Myocyte (in vitro differentiated cells): ENCODE measurements around the gene SYT9. TPM values are rescaled to one million over a fixed set of nuclear protein-coding genes. Genes with fewer than 3 reads are reported as not detected.
"Not testable (repeated sequence)": the region's sequence is repeated elsewhere in the genome, so short reads cannot be mapped to it uniquely, and the experiment has no call there.

ENCODE experiments used
- DNase-seq: peaks from one replicate; pipeline ENCODE4 v3.0.0-alpha.2; 2012; ENCODE audit warnings: low read depth
- total RNA-seq: library from RNA; depleted of rRNA; stranded (reverse); fragments of >200 nt; gene quantifications from 2 replicates; pipeline ENCODE4 v1.2.3, GENCODE V29; 2014

Gene SYT9
- total RNA-seq, 1 donor from 2014 or later: not detected

DNA sequence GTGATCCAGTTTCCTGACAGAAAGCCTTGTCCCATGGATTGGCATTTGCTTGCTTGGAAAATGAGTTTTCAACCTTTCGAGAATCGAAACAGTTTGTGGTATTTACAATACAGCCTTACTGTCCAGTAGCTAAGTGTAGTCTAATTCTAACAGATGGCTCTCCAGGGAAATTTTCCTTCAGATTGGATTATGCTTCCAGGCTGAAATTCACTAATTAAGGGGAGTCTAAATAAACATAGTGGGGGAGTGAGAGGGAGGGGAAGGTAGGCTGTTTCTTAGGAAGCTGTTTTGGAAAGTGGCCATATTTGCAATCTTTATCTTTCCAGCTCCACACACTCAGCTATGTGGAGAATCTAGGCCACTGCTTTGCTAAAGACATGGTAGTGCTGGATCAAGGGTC lies 81.3 kb downstream of the SYT9 start:
- no peak for DNase-seq

DNA sequence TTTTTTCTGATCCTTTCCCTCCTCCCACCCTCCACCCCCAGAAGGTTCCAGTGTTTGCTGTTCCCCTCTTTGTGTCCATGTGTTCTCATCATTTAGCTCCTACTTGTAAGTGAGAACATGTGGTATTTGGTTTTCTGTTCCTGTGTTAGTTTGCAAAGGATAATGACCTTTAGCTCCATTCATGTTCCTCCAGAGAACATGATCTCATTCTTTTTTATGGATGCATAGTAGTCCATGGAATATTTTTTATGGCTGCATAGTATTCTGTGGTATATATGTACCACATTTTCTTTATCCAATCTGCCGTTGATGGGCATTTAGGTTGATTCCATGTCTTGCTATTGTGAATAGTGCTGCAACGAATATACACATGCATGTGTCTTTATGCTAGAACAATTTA lies 83.7 kb downstream of the SYT9 start:
- not testable (repeated sequence) for DNase-seq

GRCh38 chr11:7341551-7341950 lies 89.8 kb downstream of the SYT9 start:
- no peak for DNase-seq

GRCh38 chr11:7347611-7348431 lies 96.1 kb downstream of the SYT9 start:
- no peak for DNase-seq

- no peak for DNase-seq
Measured at GRCh38 chr11:7348432-7349304, 97.0 kb downstream of the SYT9 start.

DNA sequence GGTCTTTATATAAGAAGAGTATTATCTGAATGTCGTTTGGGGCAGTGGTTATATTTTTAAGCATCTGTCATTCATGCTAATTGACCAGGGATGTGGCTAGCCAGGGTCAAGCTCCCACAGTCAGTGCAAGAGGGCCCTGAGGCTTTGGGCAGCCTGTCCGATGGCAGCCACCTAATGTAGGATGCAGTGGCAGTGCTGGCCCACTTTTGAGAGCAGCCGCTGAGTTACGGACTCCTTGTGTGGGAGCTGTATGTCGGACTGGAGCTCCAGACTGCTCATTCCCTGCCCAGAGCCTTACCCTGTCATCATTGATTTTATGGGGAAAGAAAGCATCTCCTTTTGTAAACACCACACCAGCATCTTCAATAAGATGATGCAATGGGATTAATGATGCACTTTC lies 99.5 kb downstream of the SYT9 start:
- DNase-seq: no peak

- no peak for DNase-seq
Measured at GRCh38 chr11:7353100-7353499, 101.4 kb downstream of the SYT9 start.

DNA sequence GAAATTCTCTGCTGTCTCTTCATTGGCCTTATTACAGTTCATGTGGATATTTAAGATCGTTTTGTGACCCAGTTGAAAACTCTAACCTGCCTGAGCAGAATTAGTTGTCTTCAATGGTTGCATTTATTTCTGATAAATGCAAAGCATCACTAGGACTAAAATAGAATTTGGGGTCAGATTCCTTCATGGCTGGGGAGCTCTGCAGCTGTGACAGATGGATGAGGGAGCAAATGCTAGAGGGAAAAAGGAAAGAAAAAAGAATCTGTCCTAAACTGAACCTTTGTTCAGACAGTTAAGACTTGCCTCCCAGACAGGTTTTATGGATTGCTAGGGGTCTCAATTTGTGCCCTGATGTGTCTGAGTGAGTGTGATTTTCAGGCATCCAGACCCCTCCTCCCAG lies 113.0 kb downstream of the SYT9 start:
- peak; percentile 26 for DNase-seq

DNA sequence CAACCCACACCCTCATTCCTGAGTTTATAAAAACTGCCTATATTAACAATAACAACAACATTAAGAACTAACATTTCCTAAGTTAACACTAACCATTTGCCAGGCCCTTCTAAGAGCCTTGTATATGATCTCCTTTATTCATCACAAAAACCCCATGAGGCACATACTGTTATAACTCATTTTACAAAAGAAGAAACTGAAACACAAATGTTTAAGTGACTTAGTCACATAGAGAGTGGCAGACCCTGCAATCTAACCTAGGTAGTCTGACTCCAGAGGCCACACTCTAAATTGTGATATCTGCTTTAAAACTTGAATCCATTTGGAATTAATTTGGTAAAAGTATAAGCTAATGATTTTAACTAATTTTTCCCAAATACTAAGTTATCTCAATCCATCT lies 116.1 kb downstream of the SYT9 start:
- DNase-seq: no peak

GRCh38 chr11:7376386-7376785 lies 124.7 kb downstream of the SYT9 start:
- no peak for DNase-seq

GRCh38 chr11:7381937-7382336 lies 130.2 kb downstream of the SYT9 start:
- DNase-seq: no peak

- no peak for DNase-seq
Measured at GRCh38 chr11:7383406-7383805, 131.7 kb downstream of the SYT9 start.

DNA sequence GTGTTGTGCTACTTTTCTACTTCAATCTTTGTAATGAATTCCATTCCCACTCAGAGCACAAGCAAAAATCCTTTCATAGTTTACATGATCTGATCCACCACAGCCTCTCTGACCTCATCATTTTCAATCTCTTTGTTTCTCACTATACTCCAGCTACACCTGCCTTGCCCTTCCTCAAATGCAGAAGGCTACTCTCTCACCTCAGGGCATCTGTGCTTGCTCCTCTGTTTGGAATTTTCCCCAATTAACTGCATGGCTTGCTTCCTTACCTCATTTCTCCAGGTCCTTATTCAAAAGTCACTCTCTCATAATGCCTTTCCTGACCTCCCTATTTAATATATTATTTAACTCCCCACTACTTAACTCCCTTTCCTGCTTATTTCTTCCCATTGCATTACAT lies 133.0 kb downstream of the SYT9 start:
- DNase-seq: no peak

DNA sequence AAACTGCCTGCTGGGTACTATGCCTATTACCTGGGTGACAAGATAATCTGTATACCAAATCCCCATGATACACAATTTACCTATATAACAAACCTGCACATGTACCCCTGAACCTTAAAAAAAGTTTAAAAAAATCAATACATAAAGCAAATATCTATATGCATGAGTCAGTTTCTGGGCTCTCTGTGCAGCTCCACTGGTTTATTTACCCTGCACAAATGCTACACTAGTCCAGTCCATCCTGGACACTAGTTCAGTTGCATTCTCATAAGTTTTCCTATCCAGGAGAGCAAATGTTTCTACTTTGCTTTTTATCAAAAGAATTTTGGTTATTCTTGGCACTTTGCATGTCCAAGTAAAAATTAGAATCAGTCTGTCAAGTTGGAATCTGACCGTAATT lies 133.8 kb downstream of the SYT9 start:
- no peak for DNase-seq

DNA sequence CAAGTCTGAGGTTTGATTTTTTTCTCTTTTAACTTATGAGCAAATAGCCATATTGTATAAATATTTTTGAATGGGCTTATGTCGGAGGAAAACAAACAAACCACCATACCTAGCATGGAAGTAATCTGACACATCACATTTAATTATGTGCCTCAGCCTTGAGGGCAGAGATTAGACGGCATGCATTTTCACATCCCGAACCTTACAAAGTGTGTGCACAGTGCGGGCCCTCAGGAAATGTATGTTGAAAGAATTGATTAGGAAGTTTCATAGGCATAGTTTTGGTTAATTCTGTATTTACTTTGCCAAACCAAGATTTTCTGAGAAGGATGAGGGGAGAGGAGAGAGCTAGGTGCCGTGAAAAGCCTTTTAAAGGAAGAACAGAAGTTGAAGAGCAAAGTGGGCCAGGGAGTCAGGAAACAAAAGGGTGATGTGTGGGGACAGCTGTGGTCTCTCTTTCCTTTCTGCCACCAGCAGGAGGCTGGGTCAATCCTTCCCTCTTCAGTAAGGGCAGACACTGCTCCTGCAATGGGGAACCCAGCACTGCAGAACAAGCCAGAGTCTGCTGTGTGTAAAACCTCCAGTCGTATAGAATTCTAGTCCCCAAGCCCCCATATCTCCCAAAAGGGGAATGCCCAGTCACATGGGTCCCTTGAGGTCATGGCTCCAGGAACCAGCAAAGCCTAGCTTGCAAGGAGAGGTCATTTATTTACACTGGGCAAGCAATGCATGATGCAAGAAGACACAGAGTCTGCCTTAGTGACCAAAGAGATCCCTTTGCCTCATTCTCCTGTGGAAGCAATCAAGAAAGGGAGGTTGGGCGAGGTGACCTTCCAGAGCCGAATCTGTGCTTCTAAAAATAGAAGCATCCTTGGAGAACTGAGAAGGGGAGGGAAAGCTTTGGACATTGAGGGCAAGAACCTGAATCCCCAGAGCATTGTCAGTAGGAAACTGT lies 162.5 kb downstream of the SYT9 start:
- DNase-seq: no peak

DNA sequence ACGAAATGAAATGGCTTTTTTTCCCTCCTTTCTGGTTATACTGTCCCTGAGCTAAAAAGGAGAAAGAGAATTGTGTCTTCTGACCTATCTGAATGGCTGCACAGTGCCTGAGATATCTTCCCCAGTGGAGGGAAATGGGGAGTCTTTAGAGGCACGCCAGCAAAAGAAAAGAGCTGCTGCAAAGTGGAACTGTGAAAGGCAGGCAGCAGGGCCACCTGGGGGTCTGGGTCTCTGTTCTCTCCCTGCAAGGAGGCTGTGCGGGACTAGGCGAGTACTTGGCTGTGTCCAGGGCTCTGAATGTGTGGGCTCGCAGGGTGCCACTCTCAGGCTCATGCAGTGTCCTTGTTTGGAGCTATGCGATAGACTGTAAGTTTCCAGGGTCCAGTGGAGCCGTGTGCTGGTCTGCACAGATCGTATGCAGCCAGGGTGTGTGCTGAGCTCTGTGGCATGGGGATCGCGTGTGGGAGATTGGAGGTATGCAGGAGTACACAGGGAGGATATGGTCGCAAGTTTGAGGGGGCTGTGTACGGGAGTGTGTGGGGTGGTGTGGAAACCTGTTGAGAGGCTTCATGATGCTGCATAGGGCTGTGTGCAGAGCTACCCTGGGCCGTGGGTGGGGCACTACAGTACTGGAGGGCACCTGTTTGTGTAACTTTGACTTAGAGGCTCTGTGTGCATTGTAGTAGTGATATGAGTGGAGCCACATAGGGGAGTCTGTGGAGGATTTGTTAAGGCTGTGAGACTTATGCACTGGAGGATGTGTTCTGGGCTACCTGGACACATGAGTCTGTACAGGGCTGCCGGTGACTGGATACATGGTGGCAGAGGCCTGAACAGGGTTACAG lies 163.5 kb downstream of the SYT9 start:
- no peak for DNase-seq

- no peak for DNase-seq
Measured at GRCh38 chr11:7416080-7416479, 164.4 kb downstream of the SYT9 start.

- DNase-seq: no peak
Measured at GRCh38 chr11:7417328-7417727, 165.6 kb downstream of the SYT9 start.

DNA sequence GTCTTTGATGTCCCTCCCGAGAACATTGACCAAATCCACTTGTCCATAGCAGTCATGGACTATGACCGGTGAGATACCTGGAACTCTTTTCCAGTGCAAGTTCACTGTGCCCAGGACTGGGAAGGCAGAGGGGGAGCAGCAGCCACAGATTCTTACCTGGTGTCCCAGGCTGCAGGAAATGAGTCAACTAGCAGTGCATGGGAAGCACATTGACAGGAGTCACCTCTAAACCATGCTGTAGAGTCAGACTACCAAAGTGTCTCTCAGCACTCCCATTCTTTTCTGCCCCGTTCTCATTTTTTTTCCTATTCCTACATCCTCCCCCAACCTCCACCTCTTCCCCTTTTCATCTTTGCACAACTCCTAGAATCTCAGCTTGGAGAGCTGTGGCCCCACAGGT lies 166.4 kb downstream of the SYT9 start:
- no peak for DNase-seq

DNA sequence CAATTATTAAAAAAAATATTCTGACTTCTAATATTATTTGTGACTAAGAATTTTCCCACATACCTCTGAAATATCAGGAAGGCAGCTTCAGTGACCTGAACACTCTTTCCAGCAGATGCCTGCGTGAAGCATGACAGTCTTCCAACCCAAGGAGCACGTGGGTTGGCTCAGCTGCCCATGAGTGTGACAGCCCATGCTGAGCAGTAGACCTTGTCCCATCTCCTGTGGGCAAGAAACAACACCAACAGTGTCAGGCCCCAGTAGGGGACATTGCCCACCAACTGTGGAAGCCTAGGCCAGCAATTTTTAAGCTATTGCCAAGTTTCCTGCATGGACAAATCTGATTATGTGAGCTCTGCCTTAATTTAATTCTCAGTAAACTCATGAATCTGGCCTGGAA lies 167.2 kb downstream of the SYT9 start:
- DNase-seq: no peak
